H1 (cell line): ENCODE measurements around the gene PSME4. TPM values are rescaled to one million over a fixed set of nuclear protein-coding genes. Genes with fewer than 3 reads are reported as not detected.

ENCODE experiments used
- ASH2L ChIP-seq: fragments of 200-600, 300-600 bp; sonication (generic); IDR thresholded peaks from one replicate; pipeline ENCODE4 v1.7.1; 2017; ENCODE audit warnings: low read length
- CREB1 ChIP-seq: IDR thresholded peaks from 2 replicates; pipeline ENCODE4 v1.6.1; 2012; ENCODE audit warnings: inconsistent platforms
- EP300 ChIP-seq, 2 experiments: IDR thresholded peaks; 1 replicate in 1 of 2; 2 replicates in 1 of 2; pipeline ENCODE4 v1.6.1; 2011 to 2012; ENCODE audit warnings: low read depth in 2 of 2, low read length in 2 of 2, mild to moderate bottlenecking in 2 of 2, borderline replicate concordance in 1 of 2, inconsistent platforms in 1 of 2, moderate library complexity in 1 of 2
- RAD21 ChIP-seq, 2 experiments: IDR thresholded peaks in 1 of 2; conservative IDR thresholded peaks in 1 of 2; 2 replicates each; pipeline ENCODE4 v1.6.1; 2011; ENCODE audit warnings: low read depth in 2 of 2, low read length in 2 of 2, improper control_type of control experiment in 1 of 2, inconsistent platforms in 1 of 2, mild to moderate bottlenecking in 1 of 2, moderate library complexity in 1 of 2
- RBBP5 ChIP-seq: IDR thresholded peaks from 2 replicates; pipeline ENCODE4 v1.7.1; 2012; ENCODE audit warnings: low read depth, mild to moderate bottlenecking, inconsistent platforms, low read length, moderate library complexity, borderline replicate concordance
- YY1 ChIP-seq: IDR thresholded peaks from 2 replicates; pipeline ENCODE4 v1.6.1; 2011; ENCODE audit warnings: low read depth, mild to moderate bottlenecking, low read length
- polyA plus RNA-seq, 7 experiments: library from polyadenylated mRNA; depleted of rRNA in 3 of 7; stranded (reverse) in 5 of 7; unstranded in 2 of 7; fragments of >200 nt in 5 of 7; fragments of 200-250 nt in 2 of 7; gene quantifications; 1 replicate in 5 of 7; 2 replicates in 1 of 7; 4 replicates in 1 of 7; pipeline versions ENCODE4 v1.2.1 to v1.2.3, GENCODE V29; 2011 to 2013; ENCODE audit warnings: missing spikeins in 2 of 7, mixed read lengths in 2 of 7
- total RNA-seq: library from RNA; stranded (reverse); fragmentation: NEBNext Ultra II Directional; extraction: Animal tissue kit (Norgen Biotek cat#: 25700); gene quantifications from 2 replicates; pipeline ENCODE4 v1.2.1, GENCODE V29; 2021

Gene PSME4
- total and polyA plus RNA-seq, 2 of the 8 experiments (the other 6 are each of a cell fraction or from before 2014, with no cell fraction given), result 42.2 to 116 TPM

- TF ChIP-seq RAD21 (IDR thresholded peaks at IDR 0.05 in 1 of 2, conservative IDR thresholded peaks at IDR 0.05 in 1 of 2; ENCODE audit: low read depth in 2 of 2, low read length in 2 of 2), result 0 out of 4 replicates have a peak, but pooled peaks of 1 of the 2 experiments have one; percentile 0
- no peak for TF ChIP-seq EP300 (IDR thresholded peaks at IDR 0.05; ENCODE audit: borderline replicate concordance in 1 of 2, low read depth in 2 of 2, low read length in 2 of 2)
- TF ChIP-seq RBBP5, result 0 out of 2 replicates have a peak, but pooled peaks have one; percentile 31
- no peak for TF ChIP-seq ASH2L
- peak; percentile 55; the same call in 1 of the 2 replicates for TF ChIP-seq CREB1
- no peak for TF ChIP-seq YY1
These were observed 111.3 kb downstream of the PSME4 start, which contains the start of gene GPR75 (continued) for GRCh38 chr2:53859206-53860181.
